ENCODE measurements around the gene DOK7.
"Not testable (repeated sequence)": the region's sequence is repeated elsewhere in the genome, so short reads cannot be mapped to it uniquely, and the experiment has no call there.

DNA sequence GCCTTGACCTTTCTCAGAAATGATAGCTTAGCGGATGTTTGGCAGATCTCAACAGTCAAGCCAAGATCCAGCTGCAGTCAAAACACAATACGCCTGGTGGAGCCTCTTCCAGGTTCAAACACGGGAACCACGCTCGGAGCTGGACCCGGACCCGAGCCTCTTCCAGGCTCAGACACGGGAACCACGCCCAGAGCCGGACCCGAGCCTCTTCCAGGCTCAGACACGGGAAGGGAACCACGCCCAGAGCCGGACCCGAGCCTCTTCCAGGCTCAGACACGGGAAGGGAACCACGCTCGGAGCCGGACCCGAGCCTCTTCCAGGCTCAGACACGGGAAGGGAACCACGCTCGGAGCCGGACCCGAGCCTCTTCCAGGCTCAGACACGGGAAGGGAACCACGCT is 48.5 kb downstream of the DOK7 start:
- TF ChIP-seq, protein P1, sequence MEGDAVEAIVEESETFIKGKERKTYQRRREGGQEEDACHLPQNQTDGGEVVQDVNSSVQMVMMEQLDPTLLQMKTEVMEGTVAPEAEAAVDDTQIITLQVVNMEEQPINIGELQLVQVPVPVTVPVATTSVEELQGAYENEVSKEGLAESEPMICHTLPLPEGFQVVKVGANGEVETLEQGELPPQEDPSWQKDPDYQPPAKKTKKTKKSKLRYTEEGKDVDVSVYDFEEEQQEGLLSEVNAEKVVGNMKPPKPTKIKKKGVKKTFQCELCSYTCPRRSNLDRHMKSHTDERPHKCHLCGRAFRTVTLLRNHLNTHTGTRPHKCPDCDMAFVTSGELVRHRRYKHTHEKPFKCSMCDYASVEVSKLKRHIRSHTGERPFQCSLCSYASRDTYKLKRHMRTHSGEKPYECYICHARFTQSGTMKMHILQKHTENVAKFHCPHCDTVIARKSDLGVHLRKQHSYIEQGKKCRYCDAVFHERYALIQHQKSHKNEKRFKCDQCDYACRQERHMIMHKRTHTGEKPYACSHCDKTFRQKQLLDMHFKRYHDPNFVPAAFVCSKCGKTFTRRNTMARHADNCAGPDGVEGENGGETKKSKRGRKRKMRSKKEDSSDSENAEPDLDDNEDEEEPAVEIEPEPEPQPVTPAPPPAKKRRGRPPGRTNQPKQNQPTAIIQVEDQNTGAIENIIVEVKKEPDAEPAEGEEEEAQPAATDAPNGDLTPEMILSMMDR (IDR thresholded peaks at IDR 0.05), result not testable (repeated sequence)
- TF ChIP-seq POLR2A (IDR thresholded peaks at IDR 0.05), result not testable (repeated sequence)

Measured in testis (tissue), 2 donors.